SH-SY5Y (cell line): ENCODE results near the gene SGMS1.

Source experiments
- GATA2 ChIP-seq: IDR thresholded peaks from 2 replicates; pipeline ENCODE4 v1.6.1; 2011; ENCODE audit warnings: mild to moderate bottlenecking, low read depth, low read length
- GATA3 ChIP-seq: IDR thresholded peaks from 2 replicates; pipeline ENCODE4 v1.6.1; 2011; ENCODE audit warnings: low read depth, mild to moderate bottlenecking, low read length, moderate library complexity

DNA sequence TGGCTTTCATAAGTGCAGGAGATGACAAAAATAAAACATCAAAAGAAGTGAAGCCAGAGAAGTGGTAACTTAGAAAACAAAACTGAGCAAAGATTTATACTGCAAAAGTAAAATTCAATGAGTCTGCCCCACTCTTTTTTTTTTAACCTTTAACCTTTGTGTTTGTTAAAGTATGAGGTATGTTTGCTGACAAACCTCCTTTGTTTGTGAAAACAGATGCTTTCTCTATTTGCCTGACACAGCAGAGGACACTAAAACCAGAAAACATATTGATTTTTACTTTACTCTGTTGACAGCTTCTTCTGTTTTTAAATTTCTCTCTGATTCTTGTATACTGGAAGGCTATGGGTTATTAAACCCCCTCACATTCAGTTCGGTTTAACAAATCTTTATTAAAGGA, 57.6 kb downstream of the SGMS1 start:
- no peak for TF ChIP-seq GATA2
- no peak for TF ChIP-seq GATA3
